Measurements from ENCODE around the gene CTDP1.

CTDP1 gene

DNA sequence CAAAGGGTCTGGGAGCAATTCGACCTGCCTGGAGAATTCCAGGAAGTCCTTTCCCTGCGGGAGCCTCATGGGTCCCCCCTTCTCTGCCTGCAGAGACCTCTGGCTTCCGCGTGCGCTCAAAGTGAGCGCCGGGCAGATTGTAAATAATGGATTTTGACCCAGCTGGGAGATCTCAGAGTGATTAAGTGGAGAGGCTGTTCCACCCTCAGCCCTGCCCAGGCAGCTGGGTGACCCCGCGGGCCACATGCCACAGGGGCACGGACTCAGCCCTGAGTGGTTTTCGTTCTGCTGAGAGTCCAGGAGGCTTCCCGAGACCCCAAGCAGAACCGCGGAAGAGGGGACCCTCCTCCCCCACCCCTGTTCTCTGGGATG, 119.4 kb downstream of the CTDP1 start:
- no peak for TF ChIP-seq CTCF (IDR thresholded peaks at IDR 0.05; ENCODE audit: control insufficient read depth, insufficient read depth, low read depth, low read length, missing control alignments)
- DNase-seq (ENCODE audit: low read depth), result no peak
- no peak overlapping the region for H3K4me3 ChIP-seq (ENCODE audit: control insufficient read depth, low read depth, low read length)

- no peak for TF ChIP-seq CTCF (IDR thresholded peaks at IDR 0.05; ENCODE audit: control insufficient read depth, insufficient read depth, low read depth, low read length, missing control alignments)
- H3K4me3 ChIP-seq (ENCODE audit: control insufficient read depth, low read depth, low read length), result no peak overlapping the region
- DNase-seq (ENCODE audit: low read depth), result no peak
These were observed 120.2 kb downstream of the CTDP1 start for GRCh38 chr18:79799619-79800370.

DNA sequence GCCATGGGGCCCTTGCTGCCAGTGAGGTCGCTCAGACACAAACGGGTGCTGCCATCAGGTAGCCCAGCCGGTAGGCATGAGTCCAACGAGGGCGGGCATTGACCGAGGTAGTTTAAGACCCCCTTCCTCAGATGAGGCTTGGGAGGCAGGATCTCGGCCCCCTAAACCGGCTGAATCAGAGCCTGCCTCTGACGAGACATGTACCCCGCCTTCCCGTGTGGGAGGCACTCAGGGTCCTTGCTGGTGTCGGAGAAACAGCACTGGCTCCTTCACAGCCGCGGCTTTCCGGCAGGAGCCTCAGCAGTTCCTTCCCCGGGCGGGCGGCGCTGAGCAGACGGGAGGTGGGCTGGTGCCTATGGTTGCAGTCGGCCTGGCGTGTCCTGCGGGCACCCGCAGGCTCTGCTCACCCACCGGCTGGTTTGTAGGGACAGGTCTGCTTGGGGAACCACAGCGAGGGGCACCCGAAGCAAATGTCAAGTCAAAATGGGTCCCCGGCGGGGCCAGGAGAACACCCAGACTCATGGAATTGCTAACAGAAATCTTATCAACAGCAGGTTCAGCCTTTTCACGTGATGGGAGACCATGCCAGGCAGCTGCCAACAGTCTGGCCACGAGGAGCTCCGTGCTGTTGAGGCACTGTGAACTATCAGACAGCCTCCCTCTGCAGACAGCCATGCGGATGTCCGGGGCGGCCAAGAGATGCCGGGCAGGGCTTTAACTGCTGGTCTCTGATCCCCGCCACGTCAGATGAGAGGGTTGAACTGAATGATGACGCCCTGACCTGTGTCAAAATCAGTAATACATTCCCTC, 121.0 kb downstream of the CTDP1 start:
- no peak for TF ChIP-seq CTCF (IDR thresholded peaks at IDR 0.05; ENCODE audit: control insufficient read depth, insufficient read depth, low read depth, low read length, missing control alignments)
- DNase-seq (ENCODE audit: low read depth), result no peak

DNA sequence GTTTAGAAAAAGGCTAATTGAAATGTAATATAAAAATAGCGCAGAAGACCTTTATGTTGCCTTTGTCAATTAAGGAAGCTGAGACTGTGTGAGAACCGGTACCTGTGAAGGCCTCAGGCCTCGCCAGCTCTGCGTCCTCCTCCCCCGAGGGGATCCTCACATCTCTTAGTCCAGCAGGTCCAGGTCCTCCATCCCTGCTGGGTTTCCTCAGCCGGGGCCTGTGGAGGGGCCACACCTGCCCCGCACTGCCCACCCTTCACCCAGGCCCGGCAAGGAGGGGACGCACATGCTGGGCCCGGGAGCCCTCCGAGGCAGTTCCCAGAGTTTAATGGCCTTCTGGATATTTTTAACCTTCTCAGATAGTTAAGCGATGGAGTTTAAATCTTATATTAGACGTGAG, 121.6 kb downstream of the CTDP1 start:
- H3K4me3 ChIP-seq (ENCODE audit: control insufficient read depth, low read depth, low read length), result no peak overlapping the region
- DNase-seq (ENCODE audit: low read depth), result no peak
- no peak for TF ChIP-seq CTCF (IDR thresholded peaks at IDR 0.05; ENCODE audit: control insufficient read depth, insufficient read depth, low read depth, low read length, missing control alignments)

More for the DNA sequence above, 121.0 kb downstream of the CTDP1 start:
- no peak overlapping the region for H3K4me3 ChIP-seq (ENCODE audit: control insufficient read depth, low read depth, low read length)

DNA sequence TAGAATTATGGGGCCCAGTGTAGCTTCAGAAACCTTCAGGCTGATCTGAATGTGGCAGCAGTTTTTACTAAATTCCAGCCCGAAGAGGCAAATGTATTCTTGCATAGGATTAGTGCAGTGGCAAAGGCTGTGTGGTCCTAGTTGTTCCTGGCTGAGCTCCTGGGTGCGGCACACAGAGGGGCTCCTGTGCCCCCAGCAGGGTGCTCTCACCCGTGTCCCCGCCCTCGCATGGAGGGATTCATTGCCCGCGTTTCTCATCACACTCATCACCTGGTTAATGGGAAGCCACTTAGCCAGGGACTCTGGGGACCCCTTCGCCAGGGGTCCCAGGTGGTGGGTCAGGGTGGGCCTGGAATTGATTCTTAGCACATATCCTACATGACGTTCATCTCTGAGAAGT, 122.0 kb downstream of the CTDP1 start:
- DNase-seq (ENCODE audit: low read depth), result no peak
- no peak overlapping the region for H3K4me3 ChIP-seq (ENCODE audit: control insufficient read depth, low read depth, low read length)
- TF ChIP-seq CTCF (IDR thresholded peaks at IDR 0.05; ENCODE audit: control insufficient read depth, insufficient read depth, low read depth, low read length, missing control alignments), result no peak

- no peak for DNase-seq (ENCODE audit: low read depth)
- no peak for TF ChIP-seq CTCF (IDR thresholded peaks at IDR 0.05; ENCODE audit: control insufficient read depth, insufficient read depth, low read depth, low read length, missing control alignments)
- H3K4me3 ChIP-seq (ENCODE audit: control insufficient read depth, low read depth, low read length), result no peak overlapping the region
These were observed 122.7 kb downstream of the CTDP1 start for GRCh38 chr18:79802298-79802697.

Data from AG09309 (cell line).